IPS-11a (cell line): ENCODE measurements around the gene SLC39A11.
"Not testable (repeated sequence)": the region's sequence is repeated elsewhere in the genome, so short reads cannot be mapped to it uniquely, and the experiment has no call there.

ENCODE experiments used
- H3K4me3 ChIP-seq: one replicate; pipeline ENCODE4 v1.5.1; 2013; ENCODE audit warnings: low read depth, low read length, control low read depth

The SLC39A11 gene

DNA sequence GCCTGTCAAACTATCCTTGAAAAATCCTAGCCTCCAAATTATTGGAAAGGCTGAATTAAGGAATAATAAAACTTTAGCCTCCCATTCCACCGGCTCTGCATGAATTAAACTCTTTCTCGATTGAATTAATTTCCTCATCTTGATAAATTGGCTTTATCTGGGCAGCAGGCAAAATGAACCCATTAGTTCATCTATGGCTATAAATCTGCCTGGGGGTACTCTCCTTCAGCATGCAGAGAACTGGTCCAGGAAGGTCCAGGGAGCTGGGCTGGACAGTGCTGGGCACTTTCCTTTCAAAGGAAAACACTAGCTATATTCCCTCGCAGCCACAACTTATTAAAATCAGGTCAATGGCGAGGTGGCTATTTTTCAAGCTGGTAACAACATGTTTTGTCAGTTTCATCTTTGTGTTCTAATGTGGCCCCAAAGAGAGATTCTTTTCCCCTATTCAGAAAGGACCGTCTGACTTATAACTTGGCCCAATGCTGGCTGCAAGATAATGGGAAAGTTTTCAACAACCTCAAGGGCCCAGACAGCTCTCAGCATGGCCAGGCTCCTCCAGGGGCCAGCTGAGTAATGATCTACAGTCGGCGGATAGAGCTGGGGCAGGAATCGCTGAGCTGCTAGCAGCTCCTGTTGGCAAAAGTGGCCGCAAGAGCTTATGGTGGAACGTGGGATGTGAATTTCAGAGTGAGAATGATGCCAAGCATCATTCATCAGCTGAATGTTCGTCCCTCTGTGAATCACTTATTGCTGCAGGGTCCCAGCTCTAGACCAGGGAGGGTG is 326.9 kb downstream of the SLC39A11 start:
- no peak overlapping the region for H3K4me3 ChIP-seq

DNA sequence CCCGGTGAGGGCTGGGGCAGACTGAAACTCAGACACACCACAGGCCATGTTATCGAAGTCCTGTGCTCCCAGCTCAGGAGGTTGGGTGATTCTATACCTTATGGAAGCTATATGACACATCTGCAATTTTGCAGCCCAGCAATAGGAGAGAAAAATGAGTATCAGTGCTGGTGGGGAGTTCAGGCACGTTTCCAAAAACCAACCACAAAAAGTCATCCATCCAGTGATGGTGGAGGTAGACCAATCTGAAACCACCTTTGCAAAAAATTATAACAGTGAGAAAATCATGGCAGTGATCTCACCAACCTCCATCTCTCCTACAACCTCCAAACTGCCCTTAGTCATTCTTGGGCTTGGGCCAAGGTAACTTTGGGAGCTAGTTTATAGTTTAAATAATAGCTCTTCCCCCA is 327.9 kb downstream of the SLC39A11 start:
- H3K4me3 ChIP-seq, result no peak overlapping the region

DNA sequence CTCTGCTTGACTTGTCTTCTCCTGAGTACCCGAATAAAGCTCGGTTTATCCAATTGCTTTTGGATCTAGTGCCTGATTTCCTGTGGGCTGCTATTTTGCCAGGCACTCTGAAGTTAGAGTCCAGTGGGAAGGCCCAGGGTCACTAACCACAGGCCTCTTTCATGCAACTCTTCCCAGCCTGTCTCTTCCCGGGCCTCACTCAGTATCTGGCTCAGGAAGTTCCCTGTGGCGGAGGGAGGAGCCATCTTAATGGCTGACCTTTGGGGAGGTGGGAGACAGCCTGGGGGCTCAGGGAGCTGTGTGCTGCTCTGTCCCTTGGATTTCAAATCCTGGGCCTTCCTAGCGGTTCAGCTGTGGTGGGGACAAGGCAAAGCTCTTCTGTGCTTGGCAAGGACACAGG is 328.5 kb downstream of the SLC39A11 start:
- H3K4me3 ChIP-seq, result no peak overlapping the region

DNA sequence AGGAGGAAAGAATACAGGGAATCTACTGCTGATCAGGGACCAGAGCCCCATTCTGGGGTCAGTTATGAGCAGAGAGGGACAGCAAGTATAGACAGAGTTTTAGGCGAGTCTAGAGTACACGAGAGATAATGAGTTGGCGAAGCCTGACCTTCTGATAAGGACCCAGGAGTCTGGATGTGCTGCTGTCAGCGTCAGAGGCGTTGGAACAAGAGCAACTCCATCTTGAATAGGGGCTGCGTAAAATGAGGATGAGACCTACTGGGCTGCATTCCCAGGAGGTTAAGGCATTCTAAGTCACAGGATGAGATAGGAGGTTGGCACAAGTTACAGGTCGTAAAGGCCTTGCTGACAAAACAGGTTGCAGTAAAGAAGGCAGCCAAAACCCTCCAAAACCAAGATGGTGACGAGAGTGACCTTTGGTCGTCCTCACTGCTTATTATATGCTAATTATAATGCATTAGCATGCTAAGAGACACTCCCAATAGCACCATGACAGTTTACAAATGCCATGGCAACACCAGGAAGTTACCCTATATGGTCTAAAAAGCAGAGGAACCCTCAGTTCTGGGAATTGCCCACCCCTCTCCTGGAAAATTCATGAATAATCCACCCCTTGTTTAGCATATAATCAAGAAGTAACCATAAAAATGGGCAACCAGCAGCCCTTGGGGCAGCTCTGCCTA is 330.5 kb downstream of the SLC39A11 start:
- H3K4me3 ChIP-seq, result not testable (repeated sequence)

DNA sequence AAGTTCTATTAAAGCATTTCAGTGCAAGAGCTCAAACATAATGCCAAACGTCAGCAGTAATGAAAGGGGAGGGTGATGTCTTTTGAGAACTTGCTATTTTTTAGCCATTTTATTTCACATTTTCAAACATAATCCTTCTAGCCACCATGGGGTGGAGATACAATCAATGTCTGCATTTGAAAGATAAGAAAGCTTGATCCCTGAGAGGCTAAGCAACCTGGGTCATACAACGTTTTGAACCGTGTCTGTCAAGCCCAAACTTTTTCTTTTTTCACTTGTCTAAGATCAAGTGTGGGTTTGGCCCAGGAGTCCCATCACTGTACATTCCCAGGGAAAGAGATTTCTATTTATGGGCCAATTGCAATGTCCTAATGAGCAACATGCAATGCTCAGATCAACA is 331.1 kb downstream of the SLC39A11 start:
- H3K4me3 ChIP-seq, result no peak overlapping the region

DNA sequence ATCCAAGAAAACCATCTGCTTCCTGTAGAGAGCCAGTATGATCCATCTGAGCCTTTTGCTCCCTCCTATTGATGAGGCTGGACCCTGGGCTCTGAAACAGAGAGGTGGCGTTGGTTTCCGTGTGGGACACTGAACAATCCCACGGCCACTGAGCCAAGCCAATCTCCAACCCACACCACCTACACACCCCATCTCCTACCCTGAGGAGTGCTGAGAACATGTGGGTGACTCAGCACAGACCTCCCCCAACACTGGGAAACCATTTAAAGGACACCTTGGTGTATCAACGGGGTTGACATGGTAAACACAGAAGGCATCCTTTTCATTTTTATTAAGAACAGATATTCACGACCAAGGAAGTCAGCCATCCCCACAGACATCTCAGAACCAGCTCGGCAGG is 332.1 kb downstream of the SLC39A11 start:
- no peak overlapping the region for H3K4me3 ChIP-seq

DNA sequence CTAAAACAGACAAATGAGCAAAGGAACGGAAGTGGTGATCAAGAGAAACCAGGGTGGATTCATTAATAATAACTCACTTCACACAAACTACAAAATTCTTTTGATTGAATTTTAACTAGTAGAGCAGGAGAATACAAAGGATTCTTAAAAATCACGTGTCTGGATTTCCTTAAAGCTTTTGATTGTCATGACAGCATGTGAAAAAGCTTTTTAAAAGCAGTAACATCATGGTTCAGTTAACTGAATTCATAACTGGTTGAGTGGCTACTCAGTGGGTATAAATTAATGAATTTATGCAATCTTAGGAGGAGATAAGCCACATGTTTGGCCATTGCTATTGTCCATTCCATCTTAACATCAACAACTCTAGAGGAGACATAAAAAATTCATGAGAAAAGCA is 333.2 kb downstream of the SLC39A11 start:
- H3K4me3 ChIP-seq, result no peak overlapping the region

DNA sequence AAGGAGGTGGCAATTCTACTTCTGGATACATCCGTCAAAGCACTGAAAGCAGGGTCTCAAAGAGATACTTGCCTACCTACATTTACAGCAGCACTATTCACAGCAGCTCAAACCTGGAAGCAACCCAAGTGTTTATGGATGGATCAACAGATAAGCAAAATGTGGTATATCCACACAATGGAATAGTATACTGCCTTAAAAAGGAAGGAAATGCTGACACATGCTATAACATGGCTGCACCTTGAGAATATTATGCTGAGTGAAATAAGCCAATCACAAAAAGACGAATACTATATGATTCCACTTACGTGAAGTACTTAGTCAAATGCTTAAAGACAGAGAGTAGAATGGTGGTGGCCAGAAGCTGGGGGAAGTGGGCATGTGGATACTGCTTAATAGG is 336.2 kb downstream of the SLC39A11 start:
- H3K4me3 ChIP-seq, result no peak overlapping the region

DNA sequence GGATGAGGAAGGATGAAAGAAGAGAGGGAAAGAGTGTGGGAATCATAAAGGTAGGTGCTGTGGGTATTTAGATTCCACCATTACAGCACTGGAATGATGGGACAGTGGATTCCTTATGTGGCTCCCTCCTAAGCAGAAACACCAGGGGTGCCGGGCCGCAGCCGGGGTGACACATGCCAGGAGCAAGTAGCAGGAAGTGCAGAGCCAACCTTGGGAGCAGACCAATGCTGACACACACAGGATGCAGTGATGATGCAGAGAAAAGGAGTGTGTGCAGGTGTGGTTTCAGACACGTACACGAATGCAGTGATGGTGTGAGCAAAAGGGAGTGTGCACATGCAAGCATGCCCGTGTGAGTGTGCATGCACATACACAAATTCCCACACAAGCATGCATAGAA is 338.0 kb downstream of the SLC39A11 start:
- H3K4me3 ChIP-seq, result no peak overlapping the region

DNA sequence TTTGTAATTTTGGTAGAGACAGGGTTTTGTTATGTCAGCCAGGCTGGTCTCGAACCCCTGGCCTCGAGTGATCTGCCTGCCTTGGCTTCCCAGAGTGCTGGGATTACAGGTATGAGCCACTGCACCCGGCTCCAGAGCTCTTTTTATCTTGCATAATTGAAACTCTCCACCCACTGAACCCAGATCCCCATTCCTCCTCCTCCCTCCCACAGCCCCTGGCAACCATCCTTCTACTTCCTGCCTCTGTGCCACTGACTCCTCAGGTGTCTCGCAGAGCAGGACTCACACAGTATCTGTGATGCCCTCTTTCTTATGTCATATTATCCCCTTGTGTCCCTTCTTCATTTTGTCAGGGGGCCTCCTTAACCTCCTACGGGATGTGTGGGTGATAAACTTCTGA is 340.7 kb downstream of the SLC39A11 start:
- no peak overlapping the region for H3K4me3 ChIP-seq

DNA sequence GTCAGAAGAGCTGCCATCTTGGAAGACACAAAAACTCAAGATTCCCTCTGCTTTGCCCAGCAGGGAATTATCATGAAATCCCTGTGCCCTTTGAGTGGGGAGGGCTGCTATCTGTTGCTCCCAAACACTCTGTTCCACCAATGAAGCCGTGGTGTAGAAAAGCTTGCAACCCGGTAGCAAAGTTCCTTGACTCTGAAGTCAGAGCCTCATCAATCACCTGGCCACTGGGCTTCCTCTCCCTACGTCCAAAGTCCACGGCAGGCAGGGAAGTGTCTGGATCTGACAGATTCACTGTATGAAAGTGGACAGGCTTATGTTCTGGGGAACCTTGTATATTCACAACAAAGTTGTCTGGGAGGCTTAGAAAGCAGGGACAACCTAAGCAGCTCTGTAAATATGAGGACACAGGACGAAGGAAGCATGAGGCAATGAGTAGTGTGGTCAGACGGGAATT is 343.3 kb downstream of the SLC39A11 start:
- no peak overlapping the region for H3K4me3 ChIP-seq

DNA sequence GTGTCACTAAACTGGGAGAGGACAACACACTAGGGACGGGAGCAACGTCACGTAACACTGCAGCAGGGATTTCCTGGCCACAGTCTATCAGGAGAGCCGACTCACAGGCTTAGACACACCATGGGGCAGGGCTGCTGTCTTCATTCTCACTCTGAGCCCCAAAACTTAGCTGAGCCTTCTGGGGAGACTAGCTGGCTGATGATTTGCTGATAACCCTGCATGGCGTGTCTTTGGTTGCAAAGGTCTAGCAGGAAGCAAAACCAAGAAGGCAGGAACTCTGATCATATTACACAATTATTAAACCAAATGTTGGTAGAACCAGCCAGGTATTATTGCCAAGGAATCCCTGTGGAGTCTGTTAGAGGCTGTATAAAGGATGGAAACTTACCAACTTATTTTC is 345.0 kb downstream of the SLC39A11 start:
- H3K4me3 ChIP-seq, result no peak overlapping the region

DNA sequence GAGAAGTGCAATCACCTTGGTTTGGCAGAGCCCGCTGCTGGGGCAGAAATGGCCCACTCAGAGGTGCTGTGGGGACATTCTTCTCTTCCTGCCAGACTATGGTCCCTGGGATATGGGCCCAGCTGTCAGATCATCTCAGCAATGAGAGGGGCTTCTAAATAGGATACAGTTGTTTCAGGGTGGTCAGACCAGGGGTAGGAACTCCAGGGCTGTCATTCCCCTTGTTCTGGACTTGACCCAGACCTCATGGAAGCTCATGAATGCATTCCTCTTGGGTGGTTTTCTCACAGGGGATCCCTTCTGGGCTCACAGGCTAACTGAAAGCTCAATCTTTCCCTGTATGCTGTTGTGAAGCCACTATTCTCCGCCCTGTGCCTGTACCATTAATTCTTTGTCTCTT is 347.2 kb downstream of the SLC39A11 start:
- H3K4me3 ChIP-seq, result no peak overlapping the region

DNA sequence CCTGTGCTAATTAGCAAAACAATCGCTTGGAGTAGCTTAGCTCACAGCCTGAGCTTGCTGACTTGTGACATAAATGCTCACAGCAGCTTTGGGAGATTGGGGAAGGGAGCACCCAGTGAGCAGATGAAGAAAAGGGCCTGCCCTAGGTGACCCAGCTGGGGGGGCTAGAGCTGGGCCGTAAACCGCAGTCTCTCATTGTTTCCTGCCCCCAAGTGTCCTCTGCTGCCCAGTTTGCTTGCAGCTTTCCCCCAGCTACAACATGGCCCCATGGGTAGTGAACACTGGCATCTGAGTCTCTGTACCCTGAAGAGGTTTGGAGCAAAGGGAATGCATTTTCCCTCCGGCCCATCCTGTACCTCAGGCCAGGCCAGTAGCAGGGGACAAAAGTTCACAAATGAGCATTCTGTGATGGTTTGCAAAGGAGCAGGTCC is 349.4 kb downstream of the SLC39A11 start:
- H3K4me3 ChIP-seq, result no peak overlapping the region

DNA sequence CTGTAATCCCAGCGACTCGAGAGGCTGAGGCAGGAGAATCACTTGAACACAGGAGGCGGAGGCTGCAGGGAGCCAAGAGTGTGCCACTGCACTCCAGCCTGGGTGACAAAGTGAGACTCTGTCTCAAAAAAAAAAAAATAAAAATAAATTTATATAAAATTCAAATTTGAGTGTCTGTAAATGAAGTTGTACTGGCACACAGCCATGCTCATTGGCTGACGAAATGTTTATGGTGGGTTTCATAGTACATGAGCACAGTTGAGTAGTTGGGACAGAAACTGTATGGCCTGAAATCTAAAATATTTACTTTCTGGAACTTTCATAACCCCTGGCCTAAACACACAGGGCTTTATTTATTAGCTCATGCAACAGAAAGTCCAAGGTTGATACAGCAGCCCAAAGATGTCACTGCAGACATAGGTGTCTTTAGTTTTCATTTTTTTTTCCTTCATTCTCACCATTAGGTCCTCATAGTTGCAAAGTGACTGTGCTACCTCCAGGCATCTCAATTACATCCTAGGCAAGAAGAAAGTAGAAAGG is 355.3 kb downstream of the SLC39A11 start:
- no peak overlapping the region for H3K4me3 ChIP-seq

DNA sequence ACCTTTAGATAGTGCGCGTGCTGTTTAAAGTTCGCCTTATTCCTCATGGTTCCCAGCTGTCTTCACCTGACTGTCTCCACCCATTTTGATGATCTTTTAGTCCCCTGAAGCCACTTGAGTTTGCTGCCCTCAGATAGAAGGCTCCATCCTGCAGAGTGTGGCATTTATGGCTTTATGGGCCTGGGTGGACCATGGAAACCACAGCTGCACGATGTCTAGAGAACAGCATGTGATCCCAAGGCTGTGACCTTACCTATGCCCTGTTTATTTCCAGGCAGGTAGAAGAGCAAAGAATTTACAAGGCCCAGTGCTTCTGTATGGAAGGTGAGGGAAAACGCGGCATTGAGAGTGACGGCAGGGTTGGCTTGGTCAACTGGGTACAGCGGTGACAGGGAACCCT is 356.9 kb downstream of the SLC39A11 start:
- H3K4me3 ChIP-seq, result no peak overlapping the region

DNA sequence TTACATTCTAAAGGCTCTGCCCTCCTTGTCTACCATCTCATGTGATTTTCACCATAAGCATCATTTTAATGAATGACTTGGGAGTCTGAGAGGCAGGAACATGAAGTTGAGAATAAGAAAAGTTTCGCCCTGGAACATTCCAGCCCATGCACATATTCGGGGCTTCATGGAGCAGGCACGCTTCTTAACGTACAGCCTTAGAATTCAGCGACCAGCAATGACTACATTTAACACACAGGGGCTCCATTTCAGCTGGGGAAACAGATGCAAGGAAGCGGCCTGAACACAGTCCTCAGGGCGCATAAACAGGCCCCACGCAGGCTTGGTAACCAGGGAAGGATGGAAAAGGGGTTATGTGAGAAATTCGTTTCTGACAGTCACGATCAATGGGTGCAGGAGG is 357.4 kb downstream of the SLC39A11 start:
- no peak overlapping the region for H3K4me3 ChIP-seq

DNA sequence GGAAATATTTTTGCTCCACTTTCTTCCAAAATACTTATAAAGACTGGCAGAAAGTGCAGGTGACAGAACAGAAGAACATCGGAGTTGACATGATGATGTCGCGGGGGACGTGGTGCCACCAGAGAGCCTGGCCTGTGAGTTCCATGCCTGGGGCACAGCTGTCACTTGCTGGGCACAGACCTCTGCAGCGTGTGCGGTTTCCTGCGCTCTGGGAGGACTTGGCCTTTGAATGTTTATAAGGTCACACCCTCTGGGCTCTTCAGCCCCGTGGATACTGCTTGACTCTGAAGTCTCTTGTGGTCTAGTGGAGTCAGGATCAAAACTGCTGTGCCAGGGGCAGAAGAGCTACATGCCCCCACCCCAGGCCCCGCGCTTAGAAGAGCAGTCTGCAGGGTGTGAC is 357.9 kb downstream of the SLC39A11 start:
- no peak overlapping the region for H3K4me3 ChIP-seq

DNA sequence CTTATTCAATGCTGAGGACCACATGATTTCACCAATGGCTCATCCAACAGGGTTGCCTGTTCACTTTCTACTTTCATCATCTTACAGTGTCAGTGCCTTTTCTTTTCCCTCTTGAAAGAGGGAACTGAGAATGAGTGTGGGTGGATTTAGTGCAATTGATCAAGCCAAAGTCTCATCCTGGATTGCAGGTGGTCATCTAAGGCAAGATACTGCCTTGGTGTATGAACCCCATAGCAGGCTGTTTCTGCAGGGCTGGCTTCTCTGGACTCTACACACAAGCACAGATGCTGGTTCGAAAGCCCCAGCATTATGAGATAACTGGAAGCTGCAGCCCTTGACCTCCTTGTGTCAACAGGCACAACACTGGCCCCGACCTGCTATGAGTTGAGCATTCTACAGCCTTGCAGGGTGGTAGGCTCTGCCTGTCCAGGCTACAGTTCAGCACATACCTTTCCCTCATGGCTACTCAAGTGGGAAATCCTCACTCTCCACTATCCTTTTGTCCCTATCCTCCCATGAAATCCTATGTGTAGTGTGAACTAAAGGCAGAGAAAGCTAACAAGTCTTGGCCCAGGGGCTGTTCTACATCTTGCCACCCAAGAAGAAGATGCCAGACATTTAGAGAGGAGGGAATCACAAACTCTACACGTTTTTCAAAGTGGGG is 358.7 kb downstream of the SLC39A11 start:
- no peak overlapping the region for H3K4me3 ChIP-seq

DNA sequence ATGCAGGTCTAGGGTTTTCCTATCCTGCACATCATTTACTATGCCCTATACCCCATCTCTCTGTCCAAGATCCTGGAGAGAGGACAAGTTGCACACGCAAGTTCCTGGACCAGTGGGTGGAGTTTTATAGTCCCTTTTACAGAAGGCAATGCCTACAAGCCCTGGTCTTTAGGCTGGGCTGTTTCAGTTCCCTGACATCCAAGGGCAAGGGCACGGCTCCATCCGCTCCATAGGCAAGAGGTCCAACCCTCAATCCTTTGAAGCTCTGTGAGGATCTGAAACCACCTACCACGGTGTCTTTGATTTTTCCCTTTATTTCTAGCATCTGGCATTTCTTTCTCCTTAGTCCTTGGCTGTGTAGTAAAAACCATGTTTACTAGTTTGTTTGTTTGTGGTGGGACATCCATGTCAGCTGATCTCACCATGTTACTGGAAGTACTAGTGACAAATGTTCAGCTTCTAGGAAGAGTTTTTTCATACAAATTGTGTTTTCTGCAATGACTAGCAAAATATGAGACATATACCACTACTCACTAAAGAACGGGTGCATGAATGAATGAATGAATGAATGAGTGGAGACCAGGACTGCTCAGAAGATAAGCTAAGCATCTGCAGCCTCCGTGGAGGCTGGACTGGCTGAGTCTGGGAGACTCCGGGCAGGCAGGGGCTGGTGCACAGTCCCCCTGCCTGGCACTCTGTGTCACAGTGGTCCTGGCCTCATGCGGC is 359.4 kb downstream of the SLC39A11 start:
- H3K4me3 ChIP-seq, result no peak overlapping the region

DNA sequence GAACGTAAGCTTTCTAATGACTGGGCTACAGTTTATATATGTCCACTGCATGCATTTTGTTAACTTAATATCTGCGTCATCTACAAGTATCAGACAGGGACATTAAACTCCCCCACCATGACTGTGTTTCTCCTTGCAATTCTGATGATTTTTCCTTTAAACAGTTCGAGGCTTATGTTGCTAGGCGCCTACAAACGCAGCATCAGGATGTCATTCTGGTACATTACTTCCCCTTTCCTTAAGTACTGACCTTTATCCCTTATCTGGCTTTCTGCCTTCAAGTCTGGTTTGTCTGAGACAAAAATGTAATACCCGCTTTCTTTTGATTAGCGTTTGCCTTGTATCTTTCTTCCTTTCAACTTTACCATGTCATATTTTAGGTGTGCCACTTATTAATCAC is 362.4 kb downstream of the SLC39A11 start:
- no peak overlapping the region for H3K4me3 ChIP-seq
